ENCODE results near the gene KASH5.
"Not testable (repeated sequence)": the region's sequence is repeated elsewhere in the genome, so short reads cannot be mapped to it uniquely, and the experiment has no call there.

DNA sequence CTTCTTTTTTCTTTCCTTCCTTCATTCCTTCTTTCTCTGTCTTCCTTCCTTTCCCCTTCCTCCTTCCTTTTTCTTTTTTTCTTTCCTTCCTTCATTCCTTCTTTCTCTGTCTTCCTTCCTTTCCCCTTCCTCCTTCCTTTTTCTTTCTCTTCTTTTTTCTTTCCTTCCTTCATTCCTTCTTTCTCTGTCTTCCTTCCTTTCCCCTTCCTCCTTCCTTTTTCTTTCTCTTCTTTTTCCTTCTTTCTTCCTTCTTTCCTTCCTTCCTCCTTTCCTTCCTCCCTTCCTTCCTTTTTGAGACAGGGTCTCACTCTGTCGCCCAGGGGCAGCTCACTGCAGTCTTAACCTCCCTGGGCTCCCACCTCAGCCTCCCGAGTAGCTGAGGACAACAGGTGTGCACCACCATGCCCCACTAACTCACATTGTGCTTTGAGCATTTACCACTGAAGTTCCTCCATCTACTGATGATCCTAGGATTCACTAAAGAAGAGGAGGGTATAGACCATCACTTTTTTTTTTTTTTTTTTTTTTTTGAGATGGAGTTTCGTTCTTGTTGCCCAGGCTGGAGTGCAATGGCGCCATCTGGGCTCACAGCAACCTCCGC is 56.2 kb downstream of the KASH5 start:
- TF ChIP-seq, protein P1, sequence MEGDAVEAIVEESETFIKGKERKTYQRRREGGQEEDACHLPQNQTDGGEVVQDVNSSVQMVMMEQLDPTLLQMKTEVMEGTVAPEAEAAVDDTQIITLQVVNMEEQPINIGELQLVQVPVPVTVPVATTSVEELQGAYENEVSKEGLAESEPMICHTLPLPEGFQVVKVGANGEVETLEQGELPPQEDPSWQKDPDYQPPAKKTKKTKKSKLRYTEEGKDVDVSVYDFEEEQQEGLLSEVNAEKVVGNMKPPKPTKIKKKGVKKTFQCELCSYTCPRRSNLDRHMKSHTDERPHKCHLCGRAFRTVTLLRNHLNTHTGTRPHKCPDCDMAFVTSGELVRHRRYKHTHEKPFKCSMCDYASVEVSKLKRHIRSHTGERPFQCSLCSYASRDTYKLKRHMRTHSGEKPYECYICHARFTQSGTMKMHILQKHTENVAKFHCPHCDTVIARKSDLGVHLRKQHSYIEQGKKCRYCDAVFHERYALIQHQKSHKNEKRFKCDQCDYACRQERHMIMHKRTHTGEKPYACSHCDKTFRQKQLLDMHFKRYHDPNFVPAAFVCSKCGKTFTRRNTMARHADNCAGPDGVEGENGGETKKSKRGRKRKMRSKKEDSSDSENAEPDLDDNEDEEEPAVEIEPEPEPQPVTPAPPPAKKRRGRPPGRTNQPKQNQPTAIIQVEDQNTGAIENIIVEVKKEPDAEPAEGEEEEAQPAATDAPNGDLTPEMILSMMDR (conservative IDR thresholded peaks at IDR 0.05; ENCODE audit: low read depth, low read length) = not testable (repeated sequence)
- not testable (repeated sequence) for TF ChIP-seq EZH2 (IDR thresholded peaks at IDR 0.05; ENCODE audit: borderline replicate concordance, low read depth, low read length, poor library complexity, severe bottlenecking)

All from A673 (cell line).